HEK293 (cell line): ENCODE measurements around the gene SLC9A9.

Experiments
- CTCF ChIA-PET: fragments of 350-600 bp; formaldehyde crosslinking; extraction: SDS; loops from one replicate; lab custom pipeline; 2021; ENCODE audit warnings: antibody characterized with exemption; lab: Yijun Ruan, JAX
- POLR2A ChIA-PET: fragments of 300-600 bp; formaldehyde crosslinking; extraction: SDS; loops from one replicate; lab custom pipeline; 2020; ENCODE audit warnings: antibody characterized with exemption, inconsistent platforms; lab: Yijun Ruan, JAX
- H3K27ac ChIP-seq: fragments of 200-500 bp; sonication (Bioruptor generic); 2 replicates; pipeline ENCODE4 v1.5.1; 2014; ENCODE audit warnings: low read depth, low read length, control low read depth, inconsistent platforms; ENCODE audit errors: extremely low read depth
- H3K36me3 ChIP-seq, 2 experiments: fragments of 200-500 bp in 1 of 2; sonication (Bioruptor generic) in 1 of 2; 1 replicate in 1 of 2; 2 replicates in 1 of 2; pipeline ENCODE4 v1.5.1; 2014 to 2017; ENCODE audit warnings: inconsistent platforms in 2 of 2, low read length in 2 of 2; ENCODE audit not compliant: control insufficient read depth in 2 of 2, insufficient read depth in 1 of 2
- H3K4me1 ChIP-seq: fragments of 200-500 bp; sonication (Bioruptor generic); 2 replicates; pipeline ENCODE4 v1.5.1; 2014; ENCODE audit warnings: mild to moderate bottlenecking, low read length, inconsistent platforms; ENCODE audit not compliant: control insufficient read depth, insufficient read depth
- H3K4me3 ChIP-seq: 2 replicates; pipeline ENCODE4 v1.5.1; 2011; ENCODE audit warnings: low read depth, mild to moderate bottlenecking, control low read depth, low read length, moderate library complexity
- H3K9me3 ChIP-seq: fragments of 200-500 bp; sonication (Bioruptor generic); 2 replicates; pipeline ENCODE4 v1.5.1; 2014; ENCODE audit warnings: low read depth, low read length, inconsistent platforms; ENCODE audit not compliant: control insufficient read depth, insufficient read depth
- EGR2 ChIP-seq: fragments of 450-650 bp; formaldehyde crosslinking; IDR thresholded peaks from 2 replicates; pipeline ENCODE4 v1.5.1; 2016; ENCODE audit warnings: low read depth, missing biosample characterization, missing genetic modification characterization
- KLF1 ChIP-seq: fragments of 450-650 bp; formaldehyde crosslinking; IDR thresholded peaks from 2 replicates; pipeline ENCODE4 v1.5.1; 2016; ENCODE audit warnings: missing biosample characterization, missing genetic modification characterization
- KLF7 ChIP-seq: fragments of 450-650 bp; formaldehyde crosslinking; IDR thresholded peaks from 2 replicates; pipeline ENCODE4 v1.5.1; 2016; ENCODE audit warnings: missing biosample characterization, missing genetic modification characterization, borderline replicate concordance
- KLF8 ChIP-seq: fragments of 450-650 bp; formaldehyde crosslinking; IDR thresholded peaks from 2 replicates; pipeline ENCODE4 v1.5.1; 2016; ENCODE audit warnings: missing biosample characterization, missing genetic modification characterization
- MEIS1 ChIP-seq: sonication (generic); formaldehyde crosslinking; IDR thresholded peaks from 2 replicates; pipeline ENCODE4 v1.8.1; 2022; ENCODE audit warnings: missing genetic modification reagents, mild to moderate bottlenecking, borderline replicate concordance
- OVOL3 ChIP-seq: fragments of 450-650 bp; formaldehyde crosslinking; IDR thresholded peaks from 2 replicates; pipeline ENCODE4 v1.5.1; 2016; ENCODE audit warnings: missing biosample characterization, missing genetic modification characterization
- RBAK ChIP-seq: fragments of 450-650 bp; formaldehyde crosslinking; IDR thresholded peaks from 2 replicates; pipeline ENCODE4 v1.5.1; 2016; ENCODE audit warnings: missing biosample characterization, missing genetic modification characterization
- SP7 ChIP-seq: fragments of 450-650 bp; formaldehyde crosslinking; IDR thresholded peaks from 2 replicates; pipeline ENCODE4 v1.5.1; 2016; ENCODE audit warnings: missing biosample characterization, missing genetic modification characterization
- TCF7L2 ChIP-seq: IDR thresholded peaks from 2 replicates; pipeline ENCODE4 v1.6.1; 2011; ENCODE audit warnings: low read depth, mild to moderate bottlenecking, inconsistent platforms, low read length, moderate library complexity, borderline replicate concordance
- WT1 ChIP-seq: fragments of 450-650 bp; formaldehyde crosslinking; IDR thresholded peaks from 2 replicates; pipeline ENCODE4 v1.5.1; 2016; ENCODE audit warnings: missing biosample characterization, missing genetic modification characterization
- ZBTB1 ChIP-seq: fragments of 450-650 bp; formaldehyde crosslinking; IDR thresholded peaks from 2 replicates; pipeline ENCODE4 v1.5.1; 2016; ENCODE audit warnings: missing biosample characterization, missing genetic modification characterization
- ZBTB20 ChIP-seq: fragments of 450-650 bp; formaldehyde crosslinking; IDR thresholded peaks from 2 replicates; pipeline ENCODE4 v1.5.1; 2016; ENCODE audit warnings: missing biosample characterization, missing genetic modification characterization
- ZBTB21 ChIP-seq: fragments of 450-650 bp; formaldehyde crosslinking; IDR thresholded peaks from 2 replicates; pipeline ENCODE4 v1.5.1; 2017; ENCODE audit warnings: missing biosample characterization, missing genetic modification characterization
- ZNF112 ChIP-seq: fragments of 450-650 bp; formaldehyde crosslinking; IDR thresholded peaks from 2 replicates; pipeline ENCODE4 v1.5.0; 2017; ENCODE audit warnings: missing biosample characterization, missing genetic modification characterization
- ZNF140 ChIP-seq: fragments of 450-650 bp; formaldehyde crosslinking; IDR thresholded peaks from 2 replicates; pipeline ENCODE4 v1.5.1; 2016; ENCODE audit warnings: missing biosample characterization, missing genetic modification characterization
- ZNF155 ChIP-seq: fragments of 450-650 bp; formaldehyde crosslinking; IDR thresholded peaks from 2 replicates; pipeline ENCODE4 v1.5.1; 2016; ENCODE audit warnings: missing biosample characterization, missing genetic modification characterization
- ZNF174 ChIP-seq: fragments of 450-650 bp; formaldehyde crosslinking; IDR thresholded peaks from 2 replicates; pipeline ENCODE4 v1.5.0; 2017; ENCODE audit warnings: missing biosample characterization, mild to moderate bottlenecking, missing genetic modification characterization
- ZNF175 ChIP-seq: fragments of 450-650 bp; formaldehyde crosslinking; IDR thresholded peaks from 2 replicates; pipeline ENCODE4 v1.5.1; 2016; ENCODE audit warnings: missing biosample characterization, missing genetic modification characterization
- ZNF24 ChIP-seq: fragments of 450-650 bp; formaldehyde crosslinking; IDR thresholded peaks from 2 replicates; pipeline ENCODE4 v1.5.1; 2016; ENCODE audit warnings: missing biosample characterization, missing genetic modification characterization
- ZNF266 ChIP-seq: fragments of 450-650 bp; formaldehyde crosslinking; IDR thresholded peaks from 2 replicates; pipeline ENCODE4 v1.5.1; 2016; ENCODE audit warnings: missing biosample characterization, missing genetic modification characterization, low read depth
- ZNF341 ChIP-seq: fragments of 450-650 bp; formaldehyde crosslinking; IDR thresholded peaks from 2 replicates; pipeline ENCODE4; 2016; ENCODE audit warnings: low read depth, missing biosample characterization, missing genetic modification characterization
- ZNF37A ChIP-seq: fragments of 450-650 bp; IDR thresholded peaks from 2 replicates; pipeline ENCODE4 v1.5.1; 2018; ENCODE audit warnings: missing biosample characterization, missing genetic modification characterization
- ZNF416 ChIP-seq: fragments of 450-650 bp; formaldehyde crosslinking; IDR thresholded peaks from 2 replicates; pipeline ENCODE4 v1.5.1; 2016; ENCODE audit warnings: missing biosample characterization, missing genetic modification characterization
- ZNF48 ChIP-seq: fragments of 450-650 bp; formaldehyde crosslinking; IDR thresholded peaks from 2 replicates; pipeline ENCODE4 v1.5.1; 2016; ENCODE audit warnings: missing biosample characterization, missing genetic modification characterization
- ZNF514 ChIP-seq: fragments of 450-650 bp; formaldehyde crosslinking; IDR thresholded peaks from 2 replicates; pipeline ENCODE4 v1.5.1; 2016; ENCODE audit warnings: missing biosample characterization, missing genetic modification characterization
- ZNF610 ChIP-seq: fragments of 450-650 bp; formaldehyde crosslinking; IDR thresholded peaks from 2 replicates; pipeline ENCODE4 v1.5.1; 2016; ENCODE audit warnings: missing biosample characterization, missing genetic modification characterization, borderline replicate concordance
- ZNF677 ChIP-seq: fragments of 450-650 bp; IDR thresholded peaks from 2 replicates; pipeline ENCODE4 v1.5.0; 2018; ENCODE audit warnings: missing biosample characterization, mild to moderate bottlenecking, missing genetic modification characterization, moderate library complexity
- ZNF830 ChIP-seq: fragments of 450-650 bp; IDR thresholded peaks from 2 replicates; pipeline ENCODE4 v1.5.0; 2018; ENCODE audit warnings: missing biosample characterization, missing genetic modification characterization, low read depth, mild to moderate bottlenecking, moderate library complexity
- TF ChIP-seq, protein P1 (sequence below): fragments of 450-650 bp; formaldehyde crosslinking; IDR thresholded peaks from 2 replicates; pipeline ENCODE4 v1.5.1; 2016; ENCODE audit warnings: missing biosample characterization, missing genetic modification characterization, borderline replicate concordance
- TF ChIP-seq, protein P2 (sequence below): fragments of 450-650 bp; formaldehyde crosslinking; IDR thresholded peaks from 2 replicates; pipeline ENCODE4 v1.5.1; 2016; ENCODE audit warnings: missing biosample characterization, missing genetic modification characterization
- TF ChIP-seq, protein P3 (sequence below): fragments of 450-650 bp; formaldehyde crosslinking; IDR thresholded peaks from 2 replicates; pipeline ENCODE4 v1.5.1; 2016; ENCODE audit warnings: missing biosample characterization, missing genetic modification characterization

SLC9A9 gene

DNA sequence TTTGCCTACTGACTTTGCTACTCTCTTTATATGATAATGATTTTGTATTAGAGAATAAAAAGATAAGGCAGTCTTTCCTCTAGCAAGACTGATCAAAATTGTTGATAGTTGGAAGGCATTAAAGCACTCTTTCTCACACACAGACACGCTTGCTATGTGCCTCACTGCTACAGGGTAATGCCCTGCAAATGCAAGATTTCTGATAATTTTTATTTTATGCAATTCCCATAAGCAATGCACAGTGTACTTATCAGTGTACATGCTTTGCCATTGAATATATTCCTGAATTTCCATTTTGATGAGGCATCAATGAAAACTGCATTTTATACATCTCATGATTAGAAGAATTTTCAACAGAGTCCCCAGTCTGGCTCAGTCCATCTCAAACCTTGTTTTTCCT lies 465.5 kb downstream of the SLC9A9 start:
- H3K9me3 ChIP-seq: no peaks in the 10 kb centered on the region
- POLR2A ChIA-PET: no interaction called here
- no peaks in the 10 kb centered on the region for H3K4me1 ChIP-seq
- TF ChIP-seq TCF7L2: no peak
- TF ChIP-seq WT1 (tag by site-specific recombination): no peak
- no peak for TF ChIP-seq ZNF514 (tag by site-specific recombination)
- TF ChIP-seq ZNF24 (tag by site-specific recombination): no peak
- CTCF ChIA-PET: no interaction called here
- no peak overlapping the region for H3K27ac ChIP-seq
- no peak overlapping the region for H3K4me3 ChIP-seq
- no peaks in the 10 kb centered on the region for H3K36me3 ChIP-seq

DNA sequence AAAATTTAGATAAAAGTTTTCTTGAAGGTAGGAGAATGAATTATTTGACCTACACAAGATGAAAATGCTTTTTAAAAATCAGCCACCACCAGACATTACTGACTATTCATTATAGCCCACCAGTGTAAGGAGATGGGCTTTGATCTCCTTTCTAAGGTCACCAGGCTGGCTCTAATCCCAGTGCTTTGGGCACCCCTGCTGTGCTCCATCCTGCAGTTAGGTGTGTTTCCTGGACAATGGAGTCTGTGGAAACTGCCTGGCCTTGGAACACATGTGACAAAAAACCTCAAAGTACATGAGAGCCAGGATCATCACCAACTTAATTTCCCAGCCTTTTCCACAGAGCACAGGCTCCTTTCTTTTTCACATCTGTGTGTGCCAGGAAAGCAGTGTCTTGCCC lies 467.8 kb downstream of the SLC9A9 start:
- H3K9me3 ChIP-seq: no peaks in the 10 kb centered on the region
- H3K4me3 ChIP-seq: no peak overlapping the region
- CTCF ChIA-PET: no interaction called here
- no peaks in the 10 kb centered on the region for H3K4me1 ChIP-seq
- TF ChIP-seq ZNF155 (tag by site-specific recombination) (no peak), KLF1 (tag by site-specific recombination) (no peak), RBAK (tag by site-specific recombination) (no peak), ZNF610 (tag by site-specific recombination) (no peak), ZNF37A (tag by site-specific recombination) (no peak), MEIS1 (CRISPR knock-in tag) (no peak), ZBTB1 (tag by site-specific recombination) (no peak), ZNF48 (tag by site-specific recombination) (no peak), ZNF830 (tag by site-specific recombination) (no peak), ZNF112 (tag by site-specific recombination) (no peak), ZBTB20 (no peak), KLF7 (tag by site-specific recombination) (no peak), ZNF677 (no peak), ZBTB21 (tag by site-specific recombination) (no peak)
- TF ChIP-seq, protein P1, sequence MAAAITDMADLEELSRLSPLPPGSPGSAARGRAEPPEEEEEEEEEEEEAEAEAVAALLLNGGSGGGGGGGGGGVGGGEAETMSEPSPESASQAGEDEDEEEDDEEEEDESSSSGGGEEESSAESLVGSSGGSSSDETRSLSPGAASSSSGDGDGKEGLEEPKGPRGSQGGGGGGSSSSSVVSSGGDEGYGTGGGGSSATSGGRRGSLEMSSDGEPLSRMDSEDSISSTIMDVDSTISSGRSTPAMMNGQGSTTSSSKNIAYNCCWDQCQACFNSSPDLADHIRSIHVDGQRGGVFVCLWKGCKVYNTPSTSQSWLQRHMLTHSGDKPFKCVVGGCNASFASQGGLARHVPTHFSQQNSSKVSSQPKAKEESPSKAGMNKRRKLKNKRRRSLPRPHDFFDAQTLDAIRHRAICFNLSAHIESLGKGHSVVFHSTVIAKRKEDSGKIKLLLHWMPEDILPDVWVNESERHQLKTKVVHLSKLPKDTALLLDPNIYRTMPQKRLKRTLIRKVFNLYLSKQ (tag by site-specific recombination): no peak
- TF ChIP-seq, all 188 proteins: peak for 0
- POLR2A ChIA-PET: no interaction called here
- H3K36me3 ChIP-seq: no peaks in the 10 kb centered on the region
- no peak overlapping the region for H3K27ac ChIP-seq

DNA sequence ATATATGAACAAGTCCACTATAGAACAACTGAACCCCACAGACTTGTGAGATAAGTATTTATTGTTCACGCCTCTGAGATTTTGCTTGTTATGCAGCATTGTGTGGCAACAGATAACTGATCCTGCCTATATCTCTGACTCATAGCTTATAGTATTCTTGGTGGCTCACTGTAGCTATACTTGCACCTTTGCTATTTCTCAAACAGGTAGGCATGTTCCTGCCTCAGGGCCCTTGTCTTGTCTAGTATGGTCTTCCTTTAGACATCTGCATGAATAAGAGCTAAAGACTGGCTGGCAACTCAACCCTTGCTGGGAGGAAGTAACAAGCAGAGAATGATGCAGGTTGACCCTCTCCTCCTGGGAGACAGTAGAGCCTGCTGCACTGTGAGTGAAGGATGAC lies 472.6 kb downstream of the SLC9A9 start:
- CTCF ChIA-PET: no interaction called here
- Histone ChIP-seq H3K36me3 (no peaks in the 10 kb centered on the region), H3K9me3 (no peaks in the 10 kb centered on the region), H3K4me3 (no peak overlapping the region), H3K27ac (no peak overlapping the region), H3K4me1 (no peaks in the 10 kb centered on the region)
- POLR2A ChIA-PET: no interaction called here
- TF ChIP-seq OVOL3 (tag by site-specific recombination) (no peak), ZNF266 (tag by site-specific recombination) (no peak), ZNF140 (tag by site-specific recombination) (no peak), ZNF341 (no peak), ZNF174 (tag by site-specific recombination) (no peak), SP7 (tag by site-specific recombination) (no peak), KLF8 (no peak), EGR2 (tag by site-specific recombination) (no peak), ZNF416 (tag by site-specific recombination) (no peak), ZNF175 (tag by site-specific recombination) (no peak)
- TF ChIP-seq, protein P2, sequence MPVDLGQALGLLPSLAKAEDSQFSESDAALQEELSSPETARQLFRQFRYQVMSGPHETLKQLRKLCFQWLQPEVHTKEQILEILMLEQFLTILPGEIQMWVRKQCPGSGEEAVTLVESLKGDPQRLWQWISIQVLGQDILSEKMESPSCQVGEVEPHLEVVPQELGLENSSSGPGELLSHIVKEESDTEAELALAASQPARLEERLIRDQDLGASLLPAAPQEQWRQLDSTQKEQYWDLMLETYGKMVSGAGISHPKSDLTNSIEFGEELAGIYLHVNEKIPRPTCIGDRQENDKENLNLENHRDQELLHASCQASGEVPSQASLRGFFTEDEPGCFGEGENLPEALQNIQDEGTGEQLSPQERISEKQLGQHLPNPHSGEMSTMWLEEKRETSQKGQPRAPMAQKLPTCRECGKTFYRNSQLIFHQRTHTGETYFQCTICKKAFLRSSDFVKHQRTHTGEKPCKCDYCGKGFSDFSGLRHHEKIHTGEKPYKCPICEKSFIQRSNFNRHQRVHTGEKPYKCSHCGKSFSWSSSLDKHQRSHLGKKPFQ (tag by site-specific recombination): no peak
- TF ChIP-seq, protein P3, sequence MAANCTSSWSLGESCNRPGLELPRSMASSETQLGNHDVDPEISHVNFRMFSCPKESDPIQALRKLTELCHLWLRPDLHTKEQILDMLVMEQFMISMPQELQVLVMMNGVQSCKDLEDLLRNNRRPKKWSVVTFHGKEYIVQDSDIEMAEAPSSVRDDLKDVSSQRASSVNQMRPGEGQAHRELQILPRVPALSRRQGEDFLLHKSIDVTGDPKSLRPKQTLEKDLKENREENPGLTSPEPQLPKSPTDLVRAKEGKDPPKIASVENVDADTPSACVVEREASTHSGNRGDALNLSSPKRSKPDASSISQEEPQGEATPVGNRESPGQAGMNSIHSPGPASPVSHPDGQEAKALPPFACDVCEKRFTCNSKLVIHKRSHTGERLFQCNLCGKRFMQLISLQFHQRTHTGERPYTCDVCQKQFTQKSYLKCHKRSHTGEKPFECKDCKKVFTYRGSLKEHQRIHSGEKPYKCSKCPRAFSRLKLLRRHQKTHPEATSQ: no peak
